Lower leg skin (tissue), 4 donors: ENCODE data around the gene PSMD13. TPM values are rescaled to one million over a fixed set of nuclear protein-coding genes. Genes with fewer than 3 reads are reported as not detected.
A peak's percentile ranks its signal among the peaks of the same experiment; 100 is the strongest.
"Not testable (repeated sequence)": the region's sequence is repeated elsewhere in the genome, so short reads cannot be mapped to it uniquely, and the experiment has no call there.

Experiments used
- DNase-seq, 2 donors: peaks; one replicate each; pipeline ENCODE4 v3.0.0-alpha.2; 2019; ENCODE audit warnings: low spot score in 2 of 2
- H3K4me3 ChIP-seq: fragments of 200-600 bp; sonication (generic); 2 replicates; pipeline ENCODE4 v1.5.1; 2017; ENCODE audit warnings: mild to moderate bottlenecking, low read depth; ENCODE audit not compliant: poor library complexity, severe bottlenecking
- CTCF ChIP-seq, 3 donors: fragments of 450-650 bp; IDR thresholded peaks; one replicate each; pipeline ENCODE4 v1.5.1; 2016; ENCODE audit warnings: antibody characterized with exemption in 3 of 3, mild to moderate bottlenecking in 3 of 3, moderate library complexity in 2 of 3
- POLR2A ChIP-seq, 2 donors: fragments of 450-650 bp; IDR thresholded peaks; one replicate each; pipeline ENCODE4 v1.6.1; 2016 to 2017; ENCODE audit warnings: antibody characterized with exemption in 2 of 2, mild to moderate bottlenecking in 1 of 2, moderate library complexity in 1 of 2
- WGBS, 2 donors: methylation state at CpG; one replicate each; pipeline ENCODE4 v1.1.5; 2018; 5-methylcytosine and 5-hydroxymethylcytosine counted together
- intact Hi-C: fragments of 100-400 bp; cut with DNase I; formaldehyde crosslinking; loops from one replicate; pipeline ENCODE4 v1.15.0; 2023; ENCODE audit warnings: low total_unique reads
- total RNA-seq, 4 donors: library from RNA; depleted of rRNA; stranded (reverse); fragments of >200 nt; gene quantifications; one replicate each; pipeline ENCODE4 v1.1.0, GENCODE V29; 2016

PSMD13 gene
- total RNA-seq, 4 donors from 2014 or later = 65.1 to 115 (median 90.8) TPM

GRCh38 chr11:285021-285893 lies 48.5 kb downstream of the PSMD13 start:
- TF ChIP-seq CTCF (IDR thresholded peaks at IDR 0.05) (no peak), POLR2A (IDR thresholded peaks at IDR 0.05) (no peak)
- intact Hi-C loops = no loop called here
- peak in 1 of 2 donors; percentile 49 for DNase-seq
- WGBS, 2 donors = 87 to 90% methylated on average over 28 to 29 of the region's 29 CpGs
- H3K4me3 ChIP-seq = no peak overlapping the region

GRCh38 chr11:285894-286220 lies 49.1 kb downstream of the PSMD13 start:
- TF ChIP-seq POLR2A (IDR thresholded peaks at IDR 0.05) = no peak
- no peak for TF ChIP-seq CTCF (IDR thresholded peaks at IDR 0.05)
- no peak overlapping the region for H3K4me3 ChIP-seq
- 78 to 97% methylated on average over 8 of the region's 8 CpGs for WGBS, 2 donors
- intact Hi-C loops = no loop called here
- DNase-seq = peak in 1 of 2 donors; percentile 67

GRCh38 chr11:286977-287820 lies 50.4 kb downstream of the PSMD13 start:
- intact Hi-C loops, H3K4me3 ChIP-seq: not testable (repeated sequence)
- 69 to 71% methylated on average over 27 of the region's 27 CpGs for WGBS, 2 donors
- peak in 1 of 2 donors; percentile 81 for DNase-seq

GRCh38 chr11:287821-288477 lies 51.2 kb downstream of the PSMD13 start:
- 26 to 29% methylated on average over 41 of the region's 41 CpGs for WGBS, 2 donors
- peak in 1 of 2 donors; percentile 85 for DNase-seq

GRCh38 chr11:288478-289397 lies 52.0 kb downstream of the PSMD13 start, which contains the start of gene PGGHG:
PGGHG (plus strand) TSS chr11:289126; CDS start chr11:289817, 691 bp downstream.
- peak in 1 of 2 donors; percentile 93 for DNase-seq
- intact Hi-C loops = no loop called here
- peak within 1 kb of the TSS; percentile 78 for H3K4me3 ChIP-seq
- WGBS, 2 donors = 0 to 1% methylated on average over 20 to 30 of the region's 112 CpGs
- no peak for TF ChIP-seq POLR2A (IDR thresholded peaks at IDR 0.05)
- TF ChIP-seq CTCF (IDR thresholded peaks at IDR 0.05) = no peak

More at GRCh38 chr11:287821-288477, 51.2 kb downstream of the PSMD13 start:
- no peak for TF ChIP-seq CTCF (IDR thresholded peaks at IDR 0.05)
- TF ChIP-seq POLR2A (IDR thresholded peaks at IDR 0.05) = no peak
- intact Hi-C loops = no loop called here
- peak overlapping the region; percentile 78 for H3K4me3 ChIP-seq
